LHCN-M2 (cell line): Measurements from ENCODE around the gene MDGA2. TPM values are rescaled to one million over a fixed set of nuclear protein-coding genes. Genes with fewer than 3 reads are reported as not detected.
"Not testable (repeated sequence)": the region's sequence is repeated elsewhere in the genome, so short reads cannot be mapped to it uniquely, and the experiment has no call there.

ENCODE experiments used
- DNase-seq: peaks from one replicate; pipeline ENCODE4 v3.0.0-alpha.2; 2012; ENCODE audit warnings: low read depth
- total RNA-seq: library from RNA; depleted of rRNA; stranded (reverse); fragments of >200 nt; gene quantifications from 2 replicates; pipeline ENCODE4 v1.2.3, GENCODE V29; 2014

Gene MDGA2
- total RNA-seq, 1 experiment from 2014 or later, result not detected

DNA sequence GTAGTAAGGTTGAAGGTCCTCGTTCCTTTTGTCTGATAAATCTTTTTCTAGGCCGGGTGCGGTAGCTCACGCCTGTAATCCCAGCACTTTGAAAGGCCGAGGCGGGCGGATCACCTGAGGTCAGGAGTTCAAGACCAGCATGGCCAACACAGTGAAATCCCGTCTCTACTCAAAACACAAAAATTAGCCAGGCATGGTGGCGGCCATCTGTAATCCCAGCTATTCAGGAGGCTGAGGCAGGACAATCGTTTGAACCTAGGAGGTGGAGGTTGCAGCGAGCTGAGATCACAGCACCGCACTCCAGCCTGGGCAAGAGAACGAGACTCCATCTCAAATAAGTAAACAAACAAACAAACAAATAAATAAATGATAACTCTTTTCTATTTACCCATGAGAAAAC, 51.3 kb downstream of the MDGA2 start:
- not testable (repeated sequence) for DNase-seq

- DNase-seq, result no peak
Observed at GRCh38 chr14:47619392-47619791, 56.0 kb downstream of the MDGA2 start.

GRCh38 chr14:47606566-47606965, 68.8 kb downstream of the MDGA2 start:
- no peak for DNase-seq

- no peak for DNase-seq
Observed at GRCh38 chr14:47596860-47597259, 78.5 kb downstream of the MDGA2 start.

- no peak for DNase-seq
Observed at GRCh38 chr14:47596232-47596631, 79.2 kb downstream of the MDGA2 start.

- no peak for DNase-seq
Observed at GRCh38 chr14:47595552-47595951, 79.9 kb downstream of the MDGA2 start.

GRCh38 chr14:47590767-47591495, 84.5 kb downstream of the MDGA2 start:
- no peak for DNase-seq

- no peak for DNase-seq
Observed at GRCh38 chr14:47585447-47585846, 90.0 kb downstream of the MDGA2 start.

DNA sequence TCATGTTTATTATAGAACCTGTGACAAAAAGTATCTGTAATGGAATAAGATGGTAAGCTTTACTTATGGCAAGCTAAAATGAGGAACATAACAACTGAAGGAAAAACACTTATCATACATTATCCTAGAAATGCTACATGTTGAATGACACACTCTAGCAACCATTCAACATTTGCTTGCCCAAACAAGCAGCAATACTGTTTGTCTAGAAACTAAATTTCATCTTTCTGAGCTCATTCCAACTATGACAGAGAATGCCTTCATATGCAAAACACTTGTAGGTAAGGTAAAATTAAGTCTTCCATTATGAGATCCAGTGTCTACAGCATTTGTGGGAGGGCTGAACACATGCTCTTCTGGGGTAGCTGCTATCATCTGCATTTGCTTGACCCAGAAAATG, 108.1 kb downstream of the MDGA2 start:
- no peak for DNase-seq

DNA sequence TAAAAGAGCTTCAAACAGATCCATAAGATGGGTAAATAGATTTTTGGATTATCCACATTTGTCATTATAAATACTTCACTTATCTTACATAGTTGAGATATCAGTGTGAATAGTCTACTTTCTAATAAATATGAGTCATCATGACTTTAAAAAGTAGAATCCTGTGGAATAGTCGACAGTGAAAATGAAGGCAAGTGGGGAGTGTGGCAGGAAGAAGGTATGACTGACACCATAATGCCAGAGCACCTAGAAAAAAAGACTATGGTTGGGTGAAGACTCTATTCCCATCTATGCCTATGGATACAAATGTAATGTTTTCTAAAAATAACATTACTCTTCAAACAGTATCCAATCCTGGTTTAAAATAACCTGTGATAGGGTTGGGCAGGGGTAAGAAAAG, 117.5 kb downstream of the MDGA2 start:
- no peak for DNase-seq

- no peak for DNase-seq
Observed at GRCh38 chr14:47555333-47555732, 120.1 kb downstream of the MDGA2 start.

DNA sequence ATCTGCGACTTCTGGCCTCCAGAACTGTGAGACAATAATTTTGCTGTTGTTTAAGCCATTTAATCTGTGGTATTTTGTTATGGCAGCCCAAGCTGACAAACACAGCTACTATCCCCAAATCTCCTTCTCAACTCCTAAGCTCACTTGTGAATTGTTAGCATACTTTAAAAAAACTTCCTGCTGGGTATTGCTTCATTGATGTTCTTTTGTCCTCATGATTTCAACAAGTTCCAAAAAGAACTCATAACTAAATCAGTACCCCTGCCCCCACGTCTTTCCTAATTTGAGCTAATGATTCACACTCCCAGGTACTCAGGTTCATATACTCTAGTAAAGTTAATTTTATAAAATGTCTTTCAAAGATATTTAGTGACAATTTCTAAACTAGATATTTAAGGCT, 125.5 kb downstream of the MDGA2 start:
- no peak for DNase-seq

- no peak for DNase-seq
Observed at GRCh38 chr14:47543459-47543858, 131.9 kb downstream of the MDGA2 start.

GRCh38 chr14:47541662-47542061, 133.7 kb downstream of the MDGA2 start:
- no peak for DNase-seq

DNA sequence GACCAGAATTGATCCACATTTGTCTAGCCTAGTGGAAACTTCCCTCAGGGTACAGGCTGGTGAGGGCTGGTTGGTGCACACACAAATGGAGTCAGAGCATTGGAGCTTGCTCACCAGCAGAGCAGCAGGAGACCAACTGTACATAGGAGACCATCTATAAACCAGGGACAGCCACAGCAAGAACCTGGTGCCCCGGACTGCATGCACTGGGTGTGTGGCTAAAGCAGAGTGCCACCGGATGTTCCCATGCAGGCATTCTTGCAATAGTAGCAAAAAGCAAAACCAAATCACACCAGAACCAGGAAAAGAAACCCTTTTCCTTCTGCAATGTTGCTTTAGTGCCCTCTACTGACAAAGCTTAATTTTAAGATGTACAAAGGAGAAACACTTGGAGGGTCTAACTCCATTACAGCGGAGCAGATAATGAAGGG, 136.4 kb downstream of the MDGA2 start:
- DNase-seq, result no peak

DNA sequence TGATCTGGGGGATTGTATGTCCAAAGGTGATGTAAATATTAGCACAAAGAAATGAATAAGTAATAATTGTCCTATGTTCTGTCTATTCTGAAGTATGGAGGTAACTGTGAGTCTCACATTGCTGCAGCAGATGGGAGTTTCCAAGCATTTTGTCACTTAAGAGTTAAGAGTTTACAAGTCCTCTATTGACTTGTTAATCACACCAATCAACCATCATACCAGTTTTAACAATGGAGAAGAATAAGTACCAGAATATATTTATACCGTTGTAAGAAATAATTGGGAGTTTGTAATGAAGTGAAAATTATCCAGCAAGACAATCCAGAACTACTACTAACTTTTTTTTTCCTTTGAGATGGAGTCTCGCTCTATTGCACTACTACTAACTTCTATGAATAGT, 139.1 kb downstream of the MDGA2 start:
- no peak for DNase-seq

DNA sequence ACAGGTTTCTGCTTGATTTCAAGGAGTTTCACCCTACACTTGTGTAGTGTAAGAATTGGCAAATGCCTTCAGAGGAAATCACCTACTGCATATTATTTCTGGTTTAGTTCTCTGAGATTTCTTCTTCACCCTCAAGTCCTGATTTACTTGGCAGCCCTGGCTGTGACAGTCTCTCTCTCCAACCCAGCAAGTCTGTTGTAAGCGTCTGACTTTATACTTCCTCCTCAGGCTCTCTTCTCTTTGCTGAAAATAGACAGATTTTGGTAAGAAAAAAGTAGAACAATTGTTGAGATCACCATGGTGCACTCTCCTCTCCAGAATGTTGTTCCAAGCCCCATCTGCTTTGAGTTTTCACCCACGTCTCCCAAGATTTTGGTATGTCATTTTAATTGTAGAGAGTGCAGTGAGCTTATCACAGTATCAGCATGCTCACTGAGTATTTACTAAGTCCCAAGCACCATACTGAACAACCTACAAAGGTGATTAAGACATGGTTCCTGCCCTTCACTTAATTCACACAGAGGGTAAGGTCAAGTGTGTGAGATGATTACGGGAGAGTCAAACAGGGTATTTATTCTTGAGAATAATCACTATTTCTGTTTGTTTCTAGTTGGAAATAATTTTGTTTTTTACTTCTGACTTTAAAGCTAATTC, 148.7 kb downstream of the MDGA2 start:
- DNase-seq, result no peak

DNA sequence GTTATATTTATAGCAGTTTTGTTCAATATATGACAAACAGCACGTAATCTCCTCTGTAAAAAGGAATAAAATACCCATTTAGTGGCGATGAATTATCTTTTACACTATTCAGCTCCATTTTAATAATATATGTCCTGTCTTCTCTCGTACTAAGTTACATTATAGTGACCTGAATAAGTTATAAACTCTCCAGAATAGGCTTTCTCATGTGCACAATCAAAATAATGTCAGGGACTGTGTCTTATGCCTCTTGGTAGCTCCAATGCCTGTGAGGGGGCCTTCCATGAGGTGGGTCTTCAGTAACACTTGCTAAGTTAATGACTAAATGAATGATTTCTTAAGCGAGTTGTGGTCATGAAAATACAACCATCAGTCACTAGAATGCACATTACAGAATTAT, 150.9 kb downstream of the MDGA2 start:
- no peak for DNase-seq

GRCh38 chr14:47520382-47520781, 155.0 kb downstream of the MDGA2 start:
- no peak for DNase-seq

DNA sequence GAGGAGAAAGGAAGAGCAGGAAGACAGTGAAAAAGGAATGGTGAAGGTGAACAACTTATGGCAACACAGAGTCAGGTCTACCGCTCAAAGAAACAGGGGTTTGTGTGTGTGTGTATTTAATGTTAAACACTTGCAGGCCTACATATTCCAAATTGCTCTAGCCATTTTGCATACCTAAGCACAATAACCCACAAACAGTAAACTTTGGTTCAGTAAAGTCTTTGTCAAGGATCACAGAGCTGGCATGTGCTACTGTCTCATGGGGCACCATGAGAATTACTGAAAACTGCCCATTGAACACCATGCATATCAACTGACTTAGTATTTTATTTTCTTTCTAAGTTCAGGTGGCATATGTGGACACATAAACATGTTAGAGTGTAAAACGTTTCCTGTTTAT, 163.6 kb downstream of the MDGA2 start:
- DNase-seq, result no peak

DNA sequence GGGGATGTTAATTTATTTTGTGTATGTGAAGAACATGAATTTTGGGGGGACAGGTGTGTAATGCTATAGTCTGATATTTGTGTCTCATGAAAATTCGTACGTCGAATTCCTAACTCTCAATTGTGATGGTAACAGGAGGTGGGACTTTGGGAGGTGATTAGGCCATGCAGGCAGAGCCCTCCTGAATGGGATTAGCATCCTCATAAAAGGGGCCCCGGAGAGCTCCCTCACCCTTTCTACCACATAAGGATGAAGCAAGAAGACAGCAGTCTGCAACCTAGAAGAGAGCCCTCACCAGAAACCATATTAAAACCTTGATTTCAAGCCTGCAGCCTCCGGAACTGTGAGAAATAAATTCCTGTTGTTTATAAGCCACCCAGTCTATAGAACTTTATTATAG, 165.4 kb downstream of the MDGA2 start:
- DNase-seq, result no peak

DNA sequence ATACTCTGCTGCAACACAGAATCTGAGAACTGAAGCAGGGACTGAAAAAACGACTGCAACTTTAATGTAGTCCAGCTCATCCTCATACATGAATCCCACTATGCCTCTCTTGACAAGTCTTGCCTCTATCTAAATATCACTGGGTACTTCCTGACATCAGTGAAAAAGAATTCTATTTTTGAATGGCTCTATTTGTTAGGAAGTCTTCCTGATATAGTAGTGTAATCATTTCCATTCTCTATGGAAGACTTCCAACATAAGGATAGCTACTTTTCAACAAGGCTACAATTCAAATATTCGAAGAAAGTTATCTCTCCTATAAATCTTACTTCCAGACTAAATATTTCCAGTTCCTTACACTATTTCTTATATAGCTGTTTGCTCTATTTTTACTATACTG, 167.5 kb downstream of the MDGA2 start:
- DNase-seq, result no peak

GRCh38 chr14:47500369-47500768, 175.0 kb downstream of the MDGA2 start:
- DNase-seq, result no peak
